HG02973 (cell line): ENCODE results near the gene GLUD1.
A peak's percentile ranks its signal among the peaks of the same experiment; 100 is the strongest.
"Not testable (repeated sequence)": the region's sequence is repeated elsewhere in the genome, so short reads cannot be mapped to it uniquely, and the experiment has no call there.

Experiments
- ATAC-seq: cut with Tn5 transposase; IDR thresholded peaks from one replicate; pipeline ENCODE4 v1.9.1; 2021; ENCODE audit warnings: moderate library complexity; ENCODE audit not compliant: unreplicated experiment

Gene GLUD1

DNA sequence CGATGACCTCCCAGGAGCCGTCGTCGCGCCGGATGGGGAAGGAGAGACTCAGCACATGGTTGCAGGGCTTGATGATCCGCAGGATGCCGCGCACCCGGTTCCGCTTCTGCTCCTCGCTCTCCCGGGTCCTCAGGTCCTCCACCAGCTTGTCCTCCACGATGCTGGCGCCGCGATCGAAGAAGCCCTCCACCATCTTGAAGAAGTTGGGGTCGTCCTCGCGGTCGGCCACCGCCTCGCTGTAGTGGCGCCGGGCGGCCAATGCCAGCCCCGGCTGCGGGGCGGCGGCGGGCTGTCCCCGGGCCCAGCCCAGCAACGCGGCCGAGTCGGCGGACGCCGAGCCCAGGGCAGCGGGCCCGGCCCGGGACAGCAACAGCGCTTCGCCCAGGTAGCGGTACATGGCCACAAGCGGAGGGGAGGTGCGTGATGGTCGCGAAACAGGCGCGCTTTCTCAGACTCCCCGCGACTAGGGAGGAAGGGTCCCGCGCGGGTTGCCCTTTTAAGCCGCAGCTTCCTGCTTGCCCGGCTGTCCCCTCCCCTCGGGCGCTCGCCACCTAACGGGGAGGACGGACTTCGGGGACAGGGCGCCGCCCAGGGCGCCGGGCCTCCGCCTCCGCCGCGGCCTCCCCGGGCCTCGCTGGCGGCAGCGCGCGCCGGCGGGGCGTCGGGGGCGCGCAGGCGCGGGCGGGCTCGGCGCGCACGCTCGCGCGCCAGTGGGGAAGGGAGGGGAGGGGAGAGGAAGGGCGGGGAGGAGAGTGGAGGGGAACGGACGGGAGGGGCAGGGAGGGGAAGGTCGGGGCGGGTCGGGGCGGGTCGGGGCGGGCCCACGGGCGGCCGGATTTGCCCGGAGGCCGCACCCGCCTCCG lies at the start of gene GLUD1, which contains the start of gene SHLD2:
Gene GLUD1 (minus strand): TSS at position 471 of the 863 bp plus-strand sequence. CDS start 74 bp downstream, at position 397.
Gene SHLD2 (plus strand): TSS at position 834 of the 863 bp plus-strand sequence. CDS start 56,149 bp downstream, outside the sequence.
- peak; percentile 59 for ATAC-seq

DNA sequence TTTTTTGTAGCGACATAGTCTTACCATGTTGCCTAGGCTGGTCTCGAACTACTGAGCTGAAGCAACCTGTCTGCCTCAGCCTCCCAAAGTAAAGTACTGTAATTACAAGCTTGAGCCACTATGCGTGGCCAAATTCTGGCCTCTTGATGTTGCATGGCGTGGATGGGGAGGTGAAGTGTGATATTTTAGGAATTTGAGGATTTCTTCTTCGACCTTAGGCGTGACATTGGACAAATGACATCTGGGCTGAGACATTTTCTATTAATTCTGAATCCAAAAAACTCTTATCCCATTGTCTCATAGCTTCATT lies 48.4 kb upstream of the GLUD1 start:
- ATAC-seq = not testable (repeated sequence)

DNA sequence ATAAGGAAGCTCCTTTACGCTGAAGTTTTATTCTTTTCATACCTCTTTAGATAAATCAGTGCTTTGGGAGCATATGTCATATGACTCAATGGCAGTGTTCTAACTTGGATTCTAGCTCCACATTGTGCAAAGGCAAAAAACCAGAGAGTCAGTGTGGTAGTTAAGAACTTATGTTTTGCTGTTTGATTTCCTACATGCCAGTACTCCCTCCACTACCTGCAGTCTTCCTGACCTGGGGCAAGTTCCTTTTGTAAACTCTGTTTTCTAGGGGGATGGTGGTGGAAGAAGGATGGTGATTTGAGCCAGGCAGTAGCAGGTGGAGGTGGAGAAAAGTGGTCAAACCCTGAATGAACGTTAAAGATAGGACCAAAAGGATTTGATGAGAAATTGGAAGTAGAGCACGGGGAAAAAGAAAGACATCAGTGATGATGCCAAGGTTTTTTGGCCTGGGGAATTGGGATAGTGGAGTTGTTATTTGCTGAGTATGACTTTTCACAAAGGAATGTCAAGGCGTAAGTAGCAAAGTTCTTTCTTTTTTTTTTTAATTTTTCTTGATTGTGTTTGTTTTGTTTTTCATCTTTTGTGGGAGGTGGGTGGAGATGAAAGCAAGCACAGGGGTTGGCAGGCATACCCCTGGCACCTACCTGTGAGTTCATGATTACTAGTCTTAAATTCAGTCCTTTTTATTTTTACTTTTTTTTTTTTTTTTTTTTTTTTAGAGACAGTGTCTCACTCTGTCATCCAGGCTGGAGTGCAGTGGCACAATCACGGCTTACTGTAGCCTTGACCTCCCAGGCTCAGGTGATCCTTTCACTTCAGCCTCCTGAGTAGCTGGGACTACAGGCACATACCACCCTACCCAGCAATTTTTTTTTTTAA lies 47.8 kb upstream of the GLUD1 start:
- not testable (repeated sequence) for ATAC-seq

DNA sequence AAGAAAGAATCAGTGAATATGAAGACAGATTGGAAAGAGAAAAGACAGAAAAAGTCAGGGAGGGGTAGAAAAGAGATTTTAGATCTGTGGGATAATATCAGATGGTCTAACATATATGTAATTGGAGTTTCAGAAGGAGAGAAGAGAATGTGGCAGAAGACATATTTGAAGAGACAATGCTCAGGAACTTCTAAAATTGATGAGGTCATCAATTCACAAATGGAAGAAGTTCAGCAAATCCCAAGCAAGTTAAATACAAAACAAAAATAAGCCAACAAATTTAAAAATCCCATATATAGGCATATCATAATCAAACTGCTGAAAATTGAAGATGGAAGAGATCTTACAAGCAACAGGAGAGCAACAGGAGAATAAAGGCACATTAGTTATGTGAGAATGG lies 42.8 kb upstream of the GLUD1 start:
- not testable (repeated sequence) for ATAC-seq

DNA sequence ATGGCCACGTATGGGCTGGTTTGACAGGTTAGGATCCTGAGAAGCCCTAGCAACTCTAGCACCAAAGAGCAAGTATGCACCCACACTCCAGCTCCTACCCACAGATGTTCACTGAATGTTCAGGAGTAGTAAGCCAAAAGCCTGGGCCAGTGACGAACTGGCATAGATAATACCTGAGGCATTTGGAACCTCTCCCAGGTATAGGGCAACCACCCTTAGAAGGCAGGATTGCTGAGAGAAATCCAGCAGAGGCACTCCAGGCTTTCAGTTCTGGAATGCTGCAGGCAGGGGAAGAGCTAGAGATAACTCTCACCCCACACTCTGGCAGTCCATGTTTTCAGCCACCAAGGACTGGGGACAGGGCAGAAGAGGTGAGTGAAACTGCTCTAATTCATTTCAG lies 39.8 kb upstream of the GLUD1 start:
- ATAC-seq = not testable (repeated sequence)

DNA sequence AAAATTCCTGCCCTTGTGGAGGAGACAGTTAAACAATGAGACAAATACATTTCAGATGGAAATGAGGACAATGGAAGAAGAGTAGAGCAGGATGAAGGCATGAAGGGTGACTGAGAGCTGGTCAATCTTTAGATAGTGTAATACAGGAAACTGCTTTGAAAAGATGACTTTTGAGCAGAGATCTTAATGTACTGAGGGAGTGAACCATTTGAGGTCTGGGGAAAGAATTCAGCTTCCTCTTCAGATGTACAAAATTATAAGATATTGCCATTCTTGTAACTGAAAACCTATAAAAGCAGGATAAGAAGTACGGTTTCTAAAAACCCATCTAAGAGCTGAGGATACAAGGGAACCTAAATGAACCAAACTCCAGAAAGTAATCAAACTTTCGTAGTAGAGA lies 39.3 kb upstream of the GLUD1 start:
- ATAC-seq = not testable (repeated sequence)

DNA sequence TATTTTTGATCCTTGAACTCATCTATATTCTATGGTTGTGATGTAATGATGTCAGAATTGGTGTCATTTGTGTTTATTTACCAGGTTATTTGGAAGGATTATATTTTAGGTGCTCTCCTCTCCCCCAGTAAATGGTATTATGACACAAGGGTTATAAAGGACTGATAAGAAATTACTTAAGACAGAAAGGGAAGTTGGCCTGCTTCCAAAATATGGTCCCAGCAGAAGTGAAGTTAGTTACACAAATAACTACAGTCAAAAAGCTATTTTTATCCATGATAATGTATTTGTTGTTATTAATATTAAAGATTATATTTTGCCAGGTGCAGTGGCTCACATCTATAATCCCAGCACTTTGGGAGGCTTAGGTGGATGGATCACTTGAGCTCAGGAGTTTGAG lies 37.5 kb upstream of the GLUD1 start:
- not testable (repeated sequence) for ATAC-seq

DNA sequence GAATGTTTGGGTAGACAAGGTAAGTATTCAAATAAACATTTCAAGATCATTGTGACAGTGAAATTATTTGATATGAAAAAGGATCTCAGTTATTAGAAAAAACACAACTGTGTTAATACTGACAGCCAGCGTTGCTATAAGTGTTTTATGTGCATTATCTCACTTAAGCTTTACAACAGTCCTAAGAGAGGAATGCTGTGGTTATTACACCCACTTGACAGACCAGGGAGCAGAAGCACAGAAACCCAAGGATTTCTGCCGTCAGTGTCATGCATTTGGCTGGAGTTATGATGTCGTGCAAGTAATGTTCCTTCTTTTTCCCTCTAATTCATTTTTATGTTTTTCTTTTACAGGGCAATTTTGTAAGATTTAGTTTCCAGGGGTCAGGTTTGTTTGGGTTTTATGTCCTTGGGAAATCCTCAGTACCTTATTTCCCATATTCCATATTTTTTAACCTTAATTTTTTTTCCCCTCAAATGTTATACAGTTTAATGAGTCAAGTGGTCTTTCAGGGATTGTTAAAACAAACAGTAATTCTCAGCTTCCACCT lies 33.0 kb upstream of the GLUD1 start:
- not testable (repeated sequence) for ATAC-seq

DNA sequence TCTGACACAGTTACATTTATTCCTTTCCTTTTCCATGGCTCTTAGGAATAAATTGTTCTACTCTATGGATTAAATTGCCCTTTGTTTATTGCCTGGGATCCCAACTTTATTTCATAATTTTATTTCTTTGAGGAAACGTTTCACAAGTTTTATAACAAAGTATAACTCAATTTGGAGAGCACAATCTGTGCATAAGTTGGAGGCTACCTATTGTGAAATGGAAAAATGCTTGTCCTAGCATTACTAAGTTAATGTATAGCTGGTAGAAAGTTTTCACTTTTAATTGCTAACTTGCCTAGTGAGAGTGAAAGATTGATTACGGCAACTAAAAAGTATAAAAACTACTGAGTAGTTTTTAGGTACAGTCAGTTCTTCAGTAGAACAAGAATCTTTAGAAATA lies 32.4 kb upstream of the GLUD1 start:
- ATAC-seq = not testable (repeated sequence)

DNA sequence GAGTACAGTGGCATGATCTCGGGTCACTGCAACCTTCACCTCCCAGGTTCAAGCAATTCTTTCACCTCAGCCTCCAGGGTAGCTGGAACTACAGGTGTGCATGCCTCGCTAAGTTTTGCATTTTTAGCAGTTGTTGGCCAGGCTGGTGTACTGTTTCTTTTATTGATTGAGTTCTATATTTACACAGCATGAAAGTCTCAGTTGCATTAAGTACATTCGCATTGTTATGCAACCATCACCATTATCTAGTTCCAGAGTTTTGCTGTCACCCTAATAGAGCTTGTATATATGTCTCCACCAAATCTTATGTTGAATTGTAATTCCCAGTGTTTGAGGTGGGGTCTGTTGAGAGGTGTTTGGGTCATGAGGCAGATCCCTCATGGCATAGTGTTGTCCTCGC lies 28.7 kb upstream of the GLUD1 start:
- not testable (repeated sequence) for ATAC-seq

DNA sequence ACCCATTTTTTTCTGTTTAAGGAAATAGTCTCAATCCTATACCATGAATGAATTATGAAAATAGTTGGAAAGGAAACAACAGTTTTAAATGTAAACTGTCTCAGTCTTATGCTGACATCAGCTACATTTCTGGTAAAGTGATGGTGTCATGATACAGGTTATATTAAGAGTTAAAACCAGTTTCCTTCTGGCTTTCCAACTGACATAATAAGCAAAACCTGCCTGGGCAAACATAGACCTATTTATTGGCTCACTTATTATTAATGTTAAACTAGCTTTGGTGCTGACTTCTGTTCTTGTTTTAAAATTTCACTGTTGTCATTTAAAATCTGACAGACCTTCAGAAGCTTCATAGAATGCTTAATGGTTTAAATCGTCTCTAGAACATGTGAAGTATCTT lies 24.4 kb upstream of the GLUD1 start:
- ATAC-seq = not testable (repeated sequence)

DNA sequence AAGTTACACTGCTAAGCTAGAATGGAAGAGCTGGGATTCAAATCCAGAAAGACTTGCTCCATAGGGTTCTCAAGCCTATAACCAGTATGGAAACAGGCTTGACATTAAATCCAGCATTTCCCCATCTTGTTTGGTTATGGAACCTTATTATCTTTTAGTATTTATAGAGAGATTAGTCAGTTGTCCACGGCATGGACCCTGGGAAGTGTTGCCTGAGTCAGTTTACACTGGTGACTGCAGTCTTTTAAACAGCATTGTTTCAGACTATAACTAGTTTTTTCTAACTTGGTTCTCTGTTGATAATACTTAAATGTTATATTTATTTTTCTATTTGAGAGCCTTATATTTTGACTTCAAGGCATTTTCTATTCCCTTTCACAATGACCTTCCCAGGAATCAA lies 23.5 kb upstream of the GLUD1 start:
- not testable (repeated sequence) for ATAC-seq

DNA sequence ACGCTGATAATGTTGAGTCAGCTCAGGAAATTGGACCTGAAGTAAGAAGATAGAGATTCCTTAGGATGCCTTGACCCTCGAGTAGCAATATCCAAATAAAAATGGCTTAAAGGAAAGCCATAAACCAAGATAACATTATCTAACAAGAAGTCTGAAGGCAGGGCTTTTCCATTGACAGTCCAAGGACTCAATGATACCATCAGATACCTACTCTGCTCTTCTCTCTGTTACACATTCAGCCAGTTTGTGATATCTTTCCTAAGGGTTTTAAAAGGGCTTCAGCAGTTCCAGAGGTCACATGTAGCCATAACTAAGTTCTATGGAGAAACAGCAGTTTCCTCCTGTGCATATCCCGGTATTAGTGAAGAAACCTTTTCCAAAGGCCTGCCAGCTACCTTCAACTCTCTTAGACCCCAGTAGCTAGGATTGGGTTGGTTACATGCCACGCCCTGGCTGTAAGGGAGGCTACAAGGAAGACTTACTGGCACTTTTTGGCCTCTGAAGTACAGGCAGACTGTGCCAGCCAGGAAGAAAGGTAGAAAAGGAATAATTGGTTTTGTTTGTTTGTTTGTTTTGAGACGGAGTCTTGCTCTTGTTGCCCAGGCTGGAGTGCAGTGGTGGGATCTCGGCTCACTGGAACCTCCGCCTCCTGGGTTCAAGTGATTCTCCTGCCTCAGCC lies 10.9 kb upstream of the GLUD1 start:
- ATAC-seq = no peak

DNA sequence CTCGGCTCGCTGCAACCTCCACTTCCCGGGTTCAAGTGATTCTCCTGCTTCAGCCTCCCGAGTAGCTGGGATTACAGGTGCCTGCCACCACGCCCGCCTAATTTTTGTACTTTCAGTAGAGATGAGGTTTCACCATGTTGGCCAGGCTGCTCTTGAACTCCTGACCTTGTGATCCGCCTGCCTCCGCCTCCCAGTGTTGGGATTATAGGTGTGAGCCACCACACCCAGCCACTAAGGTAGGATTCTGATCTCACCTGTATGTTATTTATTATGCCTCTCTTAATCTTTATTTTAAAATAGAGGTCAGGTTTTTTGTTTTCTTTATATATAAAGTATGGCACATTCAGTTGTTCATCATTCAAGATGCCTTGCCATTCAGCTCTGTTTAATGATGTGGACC lies 10.1 kb upstream of the GLUD1 start:
- ATAC-seq = not testable (repeated sequence)

DNA sequence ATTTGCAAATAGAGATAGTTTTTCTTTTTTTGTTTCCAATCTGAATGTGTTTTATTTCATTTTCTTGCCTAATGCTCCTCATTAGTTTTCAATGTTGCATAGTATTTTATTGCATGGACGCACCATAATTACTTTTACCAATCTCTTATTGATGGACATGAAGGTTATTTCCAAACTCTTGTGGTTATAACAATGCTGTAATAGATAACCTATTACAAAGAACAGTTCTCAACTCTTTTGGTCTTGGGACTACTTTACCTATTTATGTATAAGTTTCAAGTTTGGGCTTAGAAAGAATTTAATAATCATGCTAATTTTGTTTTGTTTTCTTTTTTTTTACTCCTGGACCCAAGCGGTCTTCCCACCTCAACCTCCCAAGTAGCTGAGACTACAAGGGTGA lies 7.4 kb upstream of the GLUD1 start:
- ATAC-seq = no peak

DNA sequence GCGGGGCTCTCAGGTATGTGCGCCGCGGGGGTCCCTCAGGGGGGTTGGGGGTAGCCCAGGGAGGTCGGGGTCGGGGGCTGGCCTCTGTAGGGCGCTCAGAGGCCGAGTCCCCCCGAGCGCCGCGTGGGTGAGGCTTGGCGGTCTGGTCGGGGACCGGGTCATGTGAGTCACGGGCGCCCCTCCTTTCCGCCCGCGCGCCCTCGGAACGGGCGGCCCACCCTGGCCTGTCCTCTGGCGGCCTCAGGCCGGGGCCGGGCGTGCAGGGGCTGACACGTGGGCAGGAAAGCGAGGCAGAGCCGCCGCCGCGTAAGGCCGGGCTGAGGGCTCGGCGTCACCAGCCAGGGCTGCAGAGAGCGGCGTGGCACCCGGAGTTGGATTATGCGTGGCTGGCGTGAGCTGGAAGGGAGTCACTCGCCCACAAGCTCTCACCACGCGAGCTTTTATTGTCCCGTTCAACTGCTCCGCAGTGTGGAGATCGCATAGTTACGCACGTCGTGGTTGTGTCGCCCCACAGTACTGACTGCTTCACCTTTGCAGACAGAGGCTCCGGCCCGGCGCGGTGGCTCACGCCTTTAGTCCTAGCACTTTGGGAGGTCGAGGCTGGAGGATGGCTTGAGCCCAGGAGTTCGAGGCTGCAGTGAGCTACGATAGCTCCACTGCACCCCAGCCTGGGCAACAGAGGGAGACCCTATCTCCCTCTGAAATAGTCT lies 748 bp upstream of the GLUD1 start:
- peak; percentile 48 for ATAC-seq

DNA sequence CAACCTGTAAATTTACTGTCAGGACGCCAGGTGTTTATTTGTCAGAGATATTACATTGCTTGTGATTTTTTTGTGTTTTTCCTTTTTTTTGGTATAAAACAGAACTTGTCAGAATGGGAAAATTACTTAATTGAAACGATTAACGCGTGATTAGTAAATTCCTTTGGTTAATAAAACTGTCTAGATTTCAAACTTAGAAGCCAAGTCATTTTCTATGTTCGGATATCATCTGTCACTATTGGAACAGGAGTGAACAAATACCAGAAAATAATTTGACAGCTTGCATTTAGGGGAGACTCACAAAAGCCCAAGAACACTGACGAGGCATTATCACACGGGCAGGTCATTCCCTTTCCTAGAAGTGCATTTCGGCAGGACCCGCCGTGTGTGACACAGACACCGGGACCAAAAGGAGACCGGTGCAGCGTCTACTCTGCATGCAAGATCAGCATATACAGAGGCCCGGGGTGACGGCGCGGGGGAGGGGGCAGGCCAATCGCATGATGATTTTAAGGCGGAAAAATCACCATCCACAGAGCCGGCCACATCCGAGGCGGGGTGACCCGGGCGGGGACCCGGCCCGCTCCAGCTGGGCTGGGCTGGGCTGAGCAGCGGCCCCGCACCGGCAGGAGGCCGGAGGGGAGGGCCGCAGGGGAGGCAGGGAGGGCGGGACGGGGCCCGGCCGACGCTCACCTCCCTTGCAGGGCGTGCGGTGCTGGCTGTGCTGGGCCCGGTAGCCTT lies 841 bp downstream of the GLUD1 start:
- ATAC-seq = peak; percentile 19

DNA sequence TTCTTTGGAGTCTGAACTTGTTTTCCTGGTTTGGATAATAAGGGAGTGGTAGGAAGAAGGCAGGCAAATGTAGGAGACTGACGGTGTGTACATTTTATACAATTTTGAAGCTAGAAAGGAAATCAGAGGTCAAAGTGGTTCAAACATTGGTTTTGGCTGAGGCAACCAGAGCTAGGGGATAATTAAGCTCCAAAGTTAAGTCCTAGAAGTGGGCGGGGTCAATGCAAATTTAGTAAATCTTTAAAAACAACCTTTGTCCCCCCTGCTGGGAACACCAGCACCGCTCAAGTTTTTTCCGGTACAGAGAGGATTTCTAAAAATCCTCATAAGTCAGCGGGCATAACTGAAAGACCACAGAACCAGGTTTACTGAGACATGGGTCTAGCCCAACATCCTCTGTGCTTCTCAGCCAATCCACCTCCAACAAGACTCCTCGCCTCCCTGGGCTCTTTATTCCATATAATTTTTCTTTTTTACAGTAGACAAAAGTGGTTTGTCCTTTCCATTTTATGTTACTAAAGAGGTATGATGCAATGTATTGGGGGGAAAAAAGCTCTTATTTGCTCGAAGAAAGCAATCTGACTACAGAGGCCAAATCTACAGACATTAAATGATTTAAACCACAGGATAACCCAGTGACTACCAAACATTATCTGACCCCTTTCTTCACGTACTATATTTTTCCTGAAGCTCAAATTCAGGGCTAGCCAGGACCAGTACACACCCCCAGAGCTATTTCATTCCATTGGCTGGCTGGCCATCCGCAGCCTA lies 1.6 kb downstream of the GLUD1 start:
- ATAC-seq = no peak

DNA sequence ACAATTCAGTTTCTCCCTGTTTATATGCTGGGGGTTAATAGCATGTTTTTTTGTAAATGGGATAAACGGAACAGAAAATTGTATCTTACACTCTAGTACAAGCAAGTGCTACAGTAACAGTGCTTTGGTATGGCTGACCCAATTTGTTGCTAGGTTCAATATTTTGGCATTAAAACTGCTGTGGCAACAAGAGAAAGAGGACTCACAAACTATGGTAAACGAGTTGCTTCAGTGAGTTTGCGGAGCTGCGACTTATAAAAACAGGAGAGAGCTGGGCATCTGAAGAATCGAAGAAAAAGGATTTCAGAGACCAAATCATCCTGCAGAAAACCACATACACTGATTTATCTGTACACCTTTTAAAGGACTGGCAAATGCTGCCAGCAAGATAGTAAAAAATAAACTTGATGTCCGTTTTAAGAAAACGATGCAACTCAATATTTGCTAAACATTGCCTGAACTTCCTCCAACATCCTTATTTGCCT lies 2.2 kb downstream of the GLUD1 start:
- ATAC-seq = no peak
